Omental fat pad (tissue), 4 donors: ENCODE measurements around the gene HINFP. TPM values are rescaled to one million over a fixed set of nuclear protein-coding genes. Genes with fewer than 3 reads are reported as not detected.
"Not testable (repeated sequence)": the region's sequence is repeated elsewhere in the genome, so short reads cannot be mapped to it uniquely, and the experiment has no call there.

ENCODE experiments used
- ATAC-seq: fragments of 150-250 bp; one replicate; pipeline ENCODE4 v1.9.1; 2016; ENCODE audit warnings: mild to moderate bottlenecking, moderate library complexity; ENCODE audit not compliant: low FRiP score
- DNase-seq: peaks from one replicate; pipeline ENCODE4 v3.0.0-alpha.2; 2019; ENCODE audit warnings: low spot score
- CTCF ChIP-seq, 3 donors: fragments of 450-650 bp; IDR thresholded peaks; one replicate each; pipeline ENCODE4 v1.5.1; 2016 to 2017; ENCODE audit warnings: antibody characterized with exemption in 3 of 3, mild to moderate bottlenecking in 3 of 3, moderate library complexity in 2 of 3
- total RNA-seq, 4 donors: library from RNA; depleted of rRNA; stranded (reverse); fragments of >200 nt; gene quantifications; one replicate each; pipeline ENCODE4 v1.1.0, GENCODE V29; 2016

The HINFP gene
- total RNA-seq, 4 donors from 2014 or later, result 10.2 to 31.0 (median 24.4) TPM

GRCh38 chr11:119100994-119101758 lies 20.2 kb upstream of the HINFP start:
- no peak for DNase-seq
- peak; percentile 37 for ATAC-seq
- no peak for TF ChIP-seq CTCF (IDR thresholded peaks at IDR 0.05)

- no peak for TF ChIP-seq CTCF (IDR thresholded peaks at IDR 0.05)
- ATAC-seq (peak; percentile 91), DNase-seq (peak; percentile 69)
Observed at GRCh38 chr11:119101759-119102423, 19.5 kb upstream of the HINFP start, which contains the start of gene DPAGT1. DPAGT1 (minus strand) TSS chr11:119101853; CDS start chr11:119101655, 198 bp downstream.

GRCh38 chr11:119103161-119103664 lies 18.2 kb upstream of the HINFP start:
- ATAC-seq, DNase-seq: not testable (repeated sequence)

- ATAC-seq, result no peak
- no peak for TF ChIP-seq CTCF (IDR thresholded peaks at IDR 0.05)
- DNase-seq, result no peak
Observed at GRCh38 chr11:119103793-119104192, 17.6 kb upstream of the HINFP start.

- no peak for TF ChIP-seq CTCF (IDR thresholded peaks at IDR 0.05)
- DNase-seq (peak; percentile 72), ATAC-seq (peak; percentile 82)
Observed at GRCh38 chr11:119106564-119107537, 14.5 kb upstream of the HINFP start, which contains the start of gene C2CD2L. C2CD2L (plus strand) TSS chr11:119107344; CDS start chr11:119107742, 398 bp downstream.

GRCh38 chr11:119107538-119108145 lies 13.7 kb upstream of the HINFP start:
- no peak for TF ChIP-seq CTCF (IDR thresholded peaks at IDR 0.05)
- DNase-seq (no peak), ATAC-seq (peak; percentile 15)
